Measurements from ENCODE around the gene NKD1.

DNA sequence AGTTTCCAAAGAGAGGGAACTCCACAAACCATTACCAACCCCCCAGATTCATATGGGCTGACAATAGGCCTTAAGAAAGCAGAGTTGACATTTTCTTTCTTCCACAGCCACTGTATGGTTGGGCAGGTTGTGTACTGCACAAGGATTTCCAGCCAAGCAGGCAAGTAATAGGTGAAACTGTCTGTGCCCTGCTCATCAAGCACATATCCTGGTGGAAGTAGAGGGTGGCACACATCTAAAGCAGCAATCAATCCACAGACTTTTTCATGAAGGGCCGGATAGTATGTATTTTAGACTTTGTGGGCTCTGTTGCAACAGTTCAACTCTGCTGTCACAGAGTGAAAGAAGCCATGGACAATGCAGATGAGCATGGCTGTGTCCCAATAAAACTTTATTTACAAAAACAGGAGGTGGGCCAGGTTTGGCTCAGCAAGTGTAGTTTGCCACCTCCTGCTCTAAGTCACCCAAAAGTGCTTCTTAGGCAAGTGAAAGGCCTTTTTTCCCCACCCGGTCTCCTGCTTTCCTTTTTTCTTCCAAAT is 69.5 kb downstream of the NKD1 start:
- no peak for TF ChIP-seq SP1 (IDR thresholded peaks at IDR 0.05)
- no peak for TF ChIP-seq SUZ12 (IDR thresholded peaks at IDR 0.05)
